ENCODE data around the gene FAM169A.
"Not testable (repeated sequence)": the region's sequence is repeated elsewhere in the genome, so short reads cannot be mapped to it uniquely, and the experiment has no call there.

The FAM169A gene

DNA sequence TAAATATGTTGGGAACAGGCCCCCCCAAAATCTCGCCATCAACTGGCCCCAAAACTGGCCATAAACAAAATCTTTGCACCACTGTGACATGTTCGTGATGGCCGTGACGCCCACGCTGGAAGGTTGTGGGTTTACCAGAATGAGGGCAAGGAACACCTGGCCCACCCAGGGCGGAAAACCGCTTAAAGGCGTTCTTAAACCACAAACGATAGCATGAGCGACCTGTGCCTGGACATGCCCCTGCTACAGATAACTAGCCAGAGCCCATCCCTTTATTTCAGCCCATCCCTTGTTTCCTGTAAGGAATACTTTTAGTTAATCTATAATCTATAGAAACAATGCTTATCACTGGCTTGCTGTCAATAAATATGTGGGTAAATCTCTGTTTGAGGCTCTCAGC lies 3.2 kb upstream of the FAM169A start:
- not testable (repeated sequence) for DNase-seq

- no peak for DNase-seq
These were observed 492 bp upstream of the FAM169A start for GRCh38 chr5:74866596-74867162.

DNA sequence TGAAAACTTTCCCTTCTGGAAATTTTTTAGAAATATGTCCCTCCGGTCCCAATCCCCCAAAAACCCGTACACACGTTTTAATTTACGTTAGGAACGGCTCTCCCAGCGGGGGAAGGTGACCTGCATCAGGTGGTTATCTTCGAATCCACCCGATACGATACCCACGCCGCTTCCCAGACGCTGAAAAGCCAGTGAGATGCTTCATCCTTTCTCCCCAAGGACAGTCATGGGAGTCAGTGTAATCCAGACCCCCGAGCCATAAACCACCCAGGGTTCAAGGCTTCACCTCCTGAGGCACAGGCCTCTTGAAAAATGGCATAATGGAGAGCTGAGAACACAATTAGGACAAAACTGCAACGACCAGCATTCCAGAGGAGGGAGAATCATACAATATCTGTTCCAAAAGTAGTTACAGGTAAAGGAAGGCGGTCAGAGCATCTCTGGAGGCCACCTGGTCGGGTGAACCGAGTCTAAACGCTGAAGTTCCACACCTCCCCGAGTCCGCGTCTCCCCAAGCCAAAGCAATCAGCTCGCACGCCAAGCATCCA lies 857 bp downstream of the FAM169A start:
- no peak for DNase-seq

GRCh38 chr5:74864823-74865222 lies 1.4 kb downstream of the FAM169A start:
- no peak for DNase-seq

- DNase-seq: no peak
These were observed 2.5 kb downstream of the FAM169A start for GRCh38 chr5:74863726-74864125.

- no peak for DNase-seq
These were observed 4.0 kb downstream of the FAM169A start for GRCh38 chr5:74862221-74862620.

- DNase-seq: not testable (repeated sequence)
These were observed 9.2 kb downstream of the FAM169A start for GRCh38 chr5:74856975-74857374.

DNA sequence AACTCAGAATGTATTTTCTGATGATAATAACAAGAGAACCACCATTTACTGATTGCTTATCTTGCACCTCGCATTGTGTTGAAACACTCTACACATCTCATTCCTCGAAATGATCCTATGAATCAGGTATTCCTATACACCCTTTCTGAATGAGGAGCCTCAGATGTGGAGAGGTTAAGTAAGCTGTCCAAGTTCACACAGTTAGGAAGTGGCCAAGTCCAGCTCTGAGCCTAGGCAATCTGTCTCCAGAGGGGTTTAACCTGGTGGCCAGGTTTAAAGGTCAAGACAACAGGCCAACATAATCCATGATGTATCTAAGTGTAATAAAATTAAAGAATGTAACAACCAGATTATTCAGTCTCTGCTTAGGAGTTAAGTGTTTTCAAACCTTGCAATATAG lies 12.9 kb downstream of the FAM169A start:
- DNase-seq: no peak

GRCh38 chr5:74851684-74852353 lies 14.4 kb downstream of the FAM169A start:
- DNase-seq: no peak

DNA sequence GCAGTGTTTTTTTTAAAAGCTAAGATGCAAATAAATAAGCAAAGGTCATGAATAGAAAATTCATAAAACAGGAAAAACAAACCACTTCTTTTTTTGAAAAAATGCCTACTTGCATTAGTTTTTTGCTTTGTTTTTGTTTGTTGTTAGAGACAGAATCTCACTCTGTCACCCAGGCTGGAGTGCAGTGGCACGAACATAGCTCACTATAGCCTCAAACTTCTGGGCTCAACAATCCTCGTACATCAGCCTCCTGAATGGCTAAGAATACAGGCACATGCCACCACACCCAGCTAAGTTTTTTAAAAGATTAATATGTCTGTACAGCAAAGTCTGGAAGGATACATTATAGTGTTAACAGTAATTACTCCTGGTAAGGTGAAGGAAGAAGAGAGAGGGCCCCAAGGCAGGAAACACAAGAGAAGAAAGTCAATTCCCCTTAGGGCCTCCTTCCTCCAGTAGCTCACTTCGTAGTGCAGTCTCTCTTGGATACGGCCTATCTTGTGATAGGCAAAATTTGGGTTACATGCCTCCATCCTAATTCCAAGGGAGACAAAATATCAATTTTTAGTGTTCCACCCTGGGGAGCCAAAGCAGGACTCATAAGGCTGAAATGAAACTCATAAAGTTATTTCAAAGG lies 15.3 kb downstream of the FAM169A start:
- no peak for DNase-seq

GRCh38 chr5:74850030-74850429 lies 16.2 kb downstream of the FAM169A start:
- DNase-seq: no peak

DNA sequence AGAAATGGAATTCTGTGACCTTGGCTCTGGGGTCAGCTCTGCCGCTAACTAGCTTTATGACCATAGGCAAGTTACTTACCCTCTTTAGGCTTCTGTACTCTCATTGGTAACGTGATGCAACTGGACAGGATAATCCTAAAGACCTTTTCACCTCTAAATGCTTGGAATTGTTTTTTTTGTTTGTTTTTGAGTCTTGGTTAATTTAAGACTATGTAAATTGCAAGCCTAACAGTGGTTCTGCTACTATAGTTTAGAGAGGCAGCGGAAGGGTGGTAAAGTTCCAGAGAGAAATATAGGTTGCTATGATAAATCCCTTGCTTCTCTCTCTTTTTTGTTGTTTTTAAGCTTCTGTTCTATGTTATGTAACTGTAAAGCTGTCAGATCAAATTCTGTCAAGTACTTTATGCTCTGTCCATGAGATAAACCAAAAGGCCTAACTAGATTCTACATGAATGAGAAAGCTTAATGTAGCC lies 17.6 kb downstream of the FAM169A start:
- no peak for DNase-seq

DNA sequence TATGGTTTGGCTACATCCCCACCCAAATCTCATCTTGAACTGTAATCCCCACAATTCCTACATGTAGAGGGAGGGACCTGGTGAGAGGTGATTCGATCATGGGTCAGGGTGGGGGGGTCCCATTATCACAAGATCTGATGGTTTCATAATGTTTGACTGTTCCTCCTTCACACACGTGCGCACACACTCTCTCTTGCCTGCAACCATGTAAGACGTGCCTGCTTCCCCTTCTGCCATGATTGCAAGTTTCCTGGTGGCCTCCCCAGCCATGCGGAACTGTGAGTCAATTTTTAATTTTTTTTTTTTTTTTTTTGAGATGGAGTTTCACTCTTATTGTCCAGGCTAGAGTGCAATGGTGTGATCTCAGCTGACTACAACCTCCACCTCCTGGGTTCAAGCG lies 27.0 kb downstream of the FAM169A start:
- no peak for DNase-seq

GRCh38 chr5:74838262-74838661 lies 27.9 kb downstream of the FAM169A start:
- DNase-seq: no peak

DNA sequence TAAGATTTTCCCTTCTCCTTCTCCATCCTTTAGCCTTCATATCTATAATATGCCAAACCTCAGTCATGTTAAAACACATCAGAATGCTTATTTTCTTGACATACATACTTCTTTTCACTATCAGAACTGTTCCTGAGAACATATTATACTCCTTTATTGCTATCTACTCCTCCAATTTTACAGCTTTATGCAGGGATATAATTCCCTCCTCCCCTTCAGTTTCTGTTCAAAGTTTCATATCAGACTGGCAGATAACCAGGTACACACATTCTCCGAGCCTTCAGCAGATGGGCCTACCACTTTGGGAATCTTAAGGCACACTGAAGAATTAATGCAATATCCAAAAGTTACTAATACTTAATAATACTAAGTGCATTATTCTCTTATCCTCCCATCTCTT lies 29.1 kb downstream of the FAM169A start:
- no peak for DNase-seq

- no peak for DNase-seq
These were observed 32.5 kb downstream of the FAM169A start for GRCh38 chr5:74833537-74834266.

DNA sequence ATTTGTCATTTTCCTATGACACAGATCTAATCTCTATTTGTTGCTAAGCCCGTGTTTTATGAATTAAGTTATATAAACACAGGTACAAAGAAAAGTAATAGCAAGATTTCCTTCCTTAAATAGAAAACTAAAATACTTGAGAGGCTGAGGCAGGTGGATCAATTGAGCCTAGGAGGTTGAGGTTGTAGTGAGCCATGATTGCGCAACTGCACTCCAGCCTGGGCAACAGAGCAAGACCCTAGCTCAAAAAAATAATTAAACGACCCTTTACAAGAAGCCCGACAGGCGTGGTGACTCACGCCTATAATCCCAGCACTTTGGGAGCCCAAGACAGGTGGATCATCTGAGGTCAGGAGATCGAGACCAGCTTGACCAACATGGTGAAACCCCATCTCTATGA lies 36.8 kb downstream of the FAM169A start:
- DNase-seq: no peak

GRCh38 chr5:74822288-74822687 lies 43.9 kb downstream of the FAM169A start:
- no peak for DNase-seq

DNA sequence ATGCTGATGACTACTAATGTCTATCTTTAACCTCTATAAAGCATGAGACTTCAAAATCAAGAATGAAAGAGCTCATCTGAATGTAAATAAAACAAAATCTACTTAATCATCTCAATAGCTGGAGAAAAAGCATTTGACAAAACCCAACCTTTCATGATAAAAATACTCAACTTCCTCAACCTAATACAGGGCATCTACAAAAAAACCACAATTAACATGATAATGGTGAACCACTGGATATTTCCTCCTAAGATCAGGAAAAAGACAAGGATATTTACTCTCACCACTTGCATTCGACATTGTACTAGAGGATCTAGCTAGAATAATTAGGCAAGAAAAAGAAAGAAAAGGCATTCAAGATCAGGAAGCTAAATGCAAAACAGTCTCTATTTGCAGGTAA lies 49.3 kb downstream of the FAM169A start:
- DNase-seq: no peak

DNA sequence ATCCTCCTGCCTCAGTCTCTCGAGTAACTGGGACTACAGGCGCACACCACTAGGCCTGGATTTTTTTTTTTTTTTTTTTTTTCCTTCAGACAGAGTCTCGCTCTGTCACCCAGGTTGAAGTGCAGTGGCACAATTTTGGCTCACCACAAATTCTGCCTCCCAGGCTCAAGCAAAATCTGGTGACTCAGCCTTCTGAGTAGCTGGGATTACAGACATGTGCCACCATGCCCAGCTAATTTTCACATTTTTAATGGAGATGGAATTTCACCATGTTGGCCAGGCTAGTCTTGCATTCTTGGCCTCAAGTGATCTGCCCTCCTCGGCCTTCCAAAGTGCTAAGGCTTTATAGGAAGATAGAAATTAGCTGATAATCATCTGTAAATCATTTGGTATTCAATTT lies 55.3 kb downstream of the FAM169A start:
- DNase-seq: no peak

- DNase-seq: no peak
These were observed 64.2 kb downstream of the FAM169A start for GRCh38 chr5:74801941-74802340.

GRCh38 chr5:74801197-74801596 lies 65.0 kb downstream of the FAM169A start:
- no peak for DNase-seq

All from NCI-H2171 (cell line).